GM18520 (cell line): Measurements from ENCODE around the gene GLE1.
A peak's percentile ranks its signal among the peaks of the same experiment; 100 is the strongest.

Experiments
- ATAC-seq: cut with Tn5 transposase; IDR thresholded peaks from one replicate; pipeline ENCODE4 v1.9.1; 2021; ENCODE audit not compliant: unreplicated experiment

Gene GLE1

GRCh38 chr9:128504485-128505413, at the start of gene GLE1:
GLE1 (plus strand) TSS chr9:128504719; CDS start chr9:128504806, 87 bp downstream.
- peak; percentile 79 for ATAC-seq

- ATAC-seq = no peak
Measured at GRCh38 chr9:128454991-128455390, 49.5 kb upstream of the GLE1 start.

GRCh38 chr9:128455849-128456612, 48.5 kb upstream of the GLE1 start, which contains the start of gene ODF2:
ODF2 (plus strand) TSS chr9:128456006; CDS start chr9:128456092, 86 bp downstream.
- peak; percentile 65 for ATAC-seq

GRCh38 chr9:128456613-128457061, 47.9 kb upstream of the GLE1 start:
- peak; percentile 54 for ATAC-seq

GRCh38 chr9:128457207-128457606, 47.3 kb upstream of the GLE1 start:
- ATAC-seq = no peak

GRCh38 chr9:128459011-128459410, 45.5 kb upstream of the GLE1 start:
- no peak for ATAC-seq

GRCh38 chr9:128469070-128469469, 35.4 kb upstream of the GLE1 start:
- ATAC-seq = no peak

GRCh38 chr9:128470560-128470959, 34.0 kb upstream of the GLE1 start:
- no peak for ATAC-seq

GRCh38 chr9:128473104-128473503, 31.4 kb upstream of the GLE1 start:
- no peak for ATAC-seq

- no peak for ATAC-seq
Measured at GRCh38 chr9:128475867-128476266, 28.7 kb upstream of the GLE1 start.

GRCh38 chr9:128479262-128479661, 25.3 kb upstream of the GLE1 start:
- no peak for ATAC-seq

GRCh38 chr9:128481561-128481960, 23.0 kb upstream of the GLE1 start:
- no peak for ATAC-seq

- no peak for ATAC-seq
Measured at GRCh38 chr9:128482186-128482585, 22.3 kb upstream of the GLE1 start.

- no peak for ATAC-seq
Measured at GRCh38 chr9:128484686-128485413, 19.7 kb upstream of the GLE1 start.

GRCh38 chr9:128485414-128485855, 19.1 kb upstream of the GLE1 start:
- ATAC-seq = no peak

GRCh38 chr9:128486201-128486600, 18.3 kb upstream of the GLE1 start:
- ATAC-seq = no peak

GRCh38 chr9:128493424-128493823, 11.1 kb upstream of the GLE1 start:
- ATAC-seq = no peak

GRCh38 chr9:128494108-128494745, 10.3 kb upstream of the GLE1 start:
- ATAC-seq = no peak

GRCh38 chr9:128494746-128495129, 9.8 kb upstream of the GLE1 start:
- no peak for ATAC-seq

GRCh38 chr9:128495296-128495695, 9.2 kb upstream of the GLE1 start:
- ATAC-seq = no peak
